HG03439 (cell line): ENCODE data around the gene NCCRP1.
"Not testable (repeated sequence)": the region's sequence is repeated elsewhere in the genome, so short reads cannot be mapped to it uniquely, and the experiment has no call there.

ENCODE experiments used
- ATAC-seq: cut with Tn5 transposase; IDR thresholded peaks from one replicate; pipeline ENCODE4 v1.9.1; 2021; ENCODE audit warnings: mild to moderate bottlenecking, moderate library complexity; ENCODE audit not compliant: unreplicated experiment

Gene NCCRP1

GRCh38 chr19:39205449-39205764, 8.6 kb downstream of the NCCRP1 start:
- ATAC-seq: no peak

- no peak for ATAC-seq
These were observed 9.4 kb downstream of the NCCRP1 start for GRCh38 chr19:39206122-39206521.

GRCh38 chr19:39207293-39207836, 10.6 kb downstream of the NCCRP1 start:
- ATAC-seq: no peak

GRCh38 chr19:39208175-39208795, 11.5 kb downstream of the NCCRP1 start:
- ATAC-seq: no peak

GRCh38 chr19:39209196-39209595, 12.4 kb downstream of the NCCRP1 start:
- no peak for ATAC-seq

- ATAC-seq: no peak
These were observed 15.1 kb downstream of the NCCRP1 start for GRCh38 chr19:39211731-39212374.

GRCh38 chr19:39212375-39212742, 15.6 kb downstream of the NCCRP1 start:
- ATAC-seq: no peak

GRCh38 chr19:39215323-39215722, 18.6 kb downstream of the NCCRP1 start:
- not testable (repeated sequence) for ATAC-seq

- ATAC-seq: no peak
These were observed 20.3 kb downstream of the NCCRP1 start for GRCh38 chr19:39217094-39217493.

- no peak for ATAC-seq
These were observed 21.7 kb downstream of the NCCRP1 start for GRCh38 chr19:39218230-39219007.

GRCh38 chr19:39219108-39219507, 22.3 kb downstream of the NCCRP1 start:
- not testable (repeated sequence) for ATAC-seq

GRCh38 chr19:39223703-39224279, 27.0 kb downstream of the NCCRP1 start:
- ATAC-seq: no peak

GRCh38 chr19:39224910-39225309, 28.1 kb downstream of the NCCRP1 start:
- ATAC-seq: no peak

GRCh38 chr19:39230096-39230764, 33.5 kb downstream of the NCCRP1 start:
- no peak for ATAC-seq

GRCh38 chr19:39232708-39233107, 35.9 kb downstream of the NCCRP1 start:
- no peak for ATAC-seq

- no peak for ATAC-seq
These were observed 39.8 kb downstream of the NCCRP1 start for GRCh38 chr19:39236527-39236926.

- ATAC-seq: no peak
These were observed 40.7 kb downstream of the NCCRP1 start for GRCh38 chr19:39237200-39238184.

GRCh38 chr19:39238209-39238608, 41.4 kb downstream of the NCCRP1 start:
- ATAC-seq: no peak

- ATAC-seq: no peak
These were observed 42.2 kb downstream of the NCCRP1 start for GRCh38 chr19:39238944-39239343.

- no peak for ATAC-seq
These were observed 43.7 kb downstream of the NCCRP1 start for GRCh38 chr19:39240421-39240820.
